Fibroblast of lung (primary cell): ENCODE measurements around the gene COL4A2. TPM values are rescaled to one million over a fixed set of nuclear protein-coding genes. Genes with fewer than 3 reads are reported as not detected.
A peak's percentile ranks its signal among the peaks of the same experiment; 100 is the strongest.
"Not testable (repeated sequence)": the region's sequence is repeated elsewhere in the genome, so short reads cannot be mapped to it uniquely, and the experiment has no call there.

Experiments used
- DNase-seq, 2 donors: peaks; one replicate each; pipeline versions ENCODE4 v3.0.0 to v3.0.0-alpha.2; 2010; ENCODE audit warnings: low read depth in 2 of 2
- H2AFZ ChIP-seq: 2 replicates; pipeline ENCODE4 v1.5.1; 2012; ENCODE audit warnings: low read length, control low read depth, inconsistent platforms
- H3K27ac ChIP-seq: 2 replicates; pipeline ENCODE4 v1.5.1; 2011; ENCODE audit warnings: low read length, control low read depth; ENCODE audit not compliant: insufficient read depth
- H3K27me3 ChIP-seq: 2 replicates; pipeline ENCODE4 v1.5.1; 2011; ENCODE audit warnings: mild to moderate bottlenecking, low read length; ENCODE audit not compliant: control insufficient read depth, insufficient read depth
- H3K36me3 ChIP-seq: 2 replicates; pipeline ENCODE4 v1.5.1; 2011; ENCODE audit warnings: low read length; ENCODE audit not compliant: control insufficient read depth, insufficient read depth
- H3K4me1 ChIP-seq: 2 replicates; pipeline ENCODE4 v1.5.1; 2011; ENCODE audit warnings: low read length; ENCODE audit not compliant: control insufficient read depth, insufficient read depth; ENCODE audit errors: extremely low read depth
- H3K4me2 ChIP-seq: 2 replicates; pipeline ENCODE4 v1.5.1; 2011; ENCODE audit warnings: low read length, control low read depth; ENCODE audit not compliant: insufficient read depth; ENCODE audit errors: extremely low read depth
- H3K4me3 ChIP-seq, 4 experiments: fragments of 200-600 bp in 1 of 4; sonication (generic) in 1 of 4; replicated peaks in 1 of 4; 2 replicates each; pipeline ENCODE4 v1.5.1; 2011 to 2016; ENCODE audit warnings: low read length in 4 of 4, low read depth in 3 of 4, mild to moderate bottlenecking in 3 of 4, control low read depth in 2 of 4, inconsistent platforms in 1 of 4, mixed read lengths in 1 of 4; ENCODE audit not compliant: insufficient read depth in 1 of 4; ENCODE audit errors: control extremely low read depth in 1 of 4
- H3K79me2 ChIP-seq: 2 replicates; pipeline ENCODE4 v1.5.1; 2012; ENCODE audit warnings: mild to moderate bottlenecking, low read length, inconsistent platforms; ENCODE audit not compliant: control insufficient read depth, insufficient read depth
- H3K9ac ChIP-seq: 2 replicates; pipeline ENCODE4 v1.5.1; 2011; ENCODE audit warnings: mild to moderate bottlenecking, low read length, control low read depth; ENCODE audit not compliant: insufficient read depth
- H3K9me3 ChIP-seq: 2 replicates; pipeline ENCODE4 v1.5.1; 2012; ENCODE audit warnings: low read depth, low read length; ENCODE audit not compliant: control insufficient read depth, insufficient read depth
- H4K20me1 ChIP-seq: 2 replicates; pipeline ENCODE4 v1.5.1; 2011; ENCODE audit warnings: low read length; ENCODE audit not compliant: control insufficient read depth, insufficient read depth; ENCODE audit errors: extremely low read depth
- EZH2 ChIP-seq: IDR thresholded peaks from 2 replicates; pipeline ENCODE4 v1.5.1; 2012; ENCODE audit warnings: low read length, control low read depth, mild to moderate bottlenecking; ENCODE audit errors: missing control alignments
- polyA plus RNA-seq, 2 donors: library from polyadenylated mRNA; depleted of rRNA in 1 of 2; stranded (reverse) in 1 of 2; unstranded in 1 of 2; fragments of >200 nt; gene quantifications; 2 replicates each; pipeline ENCODE4 v1.2.1, GENCODE V29; 2011 to 2012; ENCODE audit warnings: missing spikeins in 1 of 2
- total RNA-seq: library from RNA; depleted of rRNA; stranded (reverse); fragments of >200 nt; gene quantifications from 2 replicates; pipeline ENCODE4 v1.2.1, GENCODE V29; 2014
- TF ChIP-seq, protein P1 (sequence below), 2 donors: IDR thresholded peaks in 1 of 2; conservative IDR thresholded peaks in 1 of 2; 1 replicate in 1 of 2; 2 replicates in 1 of 2; pipeline ENCODE4 v1.5.1; 2011 to 2012; ENCODE audit warnings: low read length in 2 of 2, control low read depth in 1 of 2, inconsistent platforms in 1 of 2, low read depth in 1 of 2, mild to moderate bottlenecking in 1 of 2

COL4A2 gene
- total and polyA plus RNA-seq, 2 donors (not counting 1 experiment from before 2014, with no cell fraction given): 93.1 to 463 TPM

DNA sequence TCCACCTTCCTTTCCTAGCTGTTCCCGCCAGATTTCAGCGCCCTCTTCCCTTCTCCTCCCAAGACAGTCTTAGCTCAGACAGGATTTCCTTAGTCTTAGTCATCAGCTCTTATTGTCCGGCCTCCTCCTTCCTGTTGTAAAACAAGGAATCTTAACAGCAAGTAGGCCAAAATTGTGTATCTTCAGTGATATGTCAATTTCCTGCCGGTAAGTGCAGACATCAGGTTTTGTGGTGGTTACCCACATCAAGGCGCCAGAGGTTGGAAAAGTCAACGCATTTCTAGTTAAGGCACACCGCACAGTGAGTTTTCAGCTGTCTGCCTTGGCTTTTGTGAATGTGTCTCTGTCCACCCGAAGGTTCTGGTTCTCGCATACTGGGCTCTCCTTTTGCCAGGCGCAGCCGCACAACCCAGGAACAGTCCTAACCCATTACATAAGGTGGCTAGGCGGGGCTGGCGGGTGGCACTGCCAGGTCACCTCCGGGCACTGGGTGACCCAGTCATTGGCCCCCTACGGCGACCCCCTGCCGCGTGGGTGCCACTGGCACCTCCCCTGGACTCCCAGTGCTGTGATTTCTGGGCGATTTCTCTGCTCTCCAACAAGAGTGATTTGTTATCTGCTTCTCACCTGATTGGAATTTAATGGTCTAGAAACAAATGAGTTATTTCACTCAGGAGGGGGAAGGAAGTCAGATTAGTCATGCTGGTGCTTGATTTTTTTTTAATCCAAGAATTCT is 12.9 kb downstream of the COL4A2 start:
- H3K9me3 ChIP-seq: no peaks in the 10 kb centered on the region
- H2AFZ ChIP-seq: no peak overlapping the region
- H3K27me3 ChIP-seq: no peaks in the 10 kb centered on the region
- H4K20me1 ChIP-seq: no peaks in the 10 kb centered on the region
- TF ChIP-seq, protein P1, sequence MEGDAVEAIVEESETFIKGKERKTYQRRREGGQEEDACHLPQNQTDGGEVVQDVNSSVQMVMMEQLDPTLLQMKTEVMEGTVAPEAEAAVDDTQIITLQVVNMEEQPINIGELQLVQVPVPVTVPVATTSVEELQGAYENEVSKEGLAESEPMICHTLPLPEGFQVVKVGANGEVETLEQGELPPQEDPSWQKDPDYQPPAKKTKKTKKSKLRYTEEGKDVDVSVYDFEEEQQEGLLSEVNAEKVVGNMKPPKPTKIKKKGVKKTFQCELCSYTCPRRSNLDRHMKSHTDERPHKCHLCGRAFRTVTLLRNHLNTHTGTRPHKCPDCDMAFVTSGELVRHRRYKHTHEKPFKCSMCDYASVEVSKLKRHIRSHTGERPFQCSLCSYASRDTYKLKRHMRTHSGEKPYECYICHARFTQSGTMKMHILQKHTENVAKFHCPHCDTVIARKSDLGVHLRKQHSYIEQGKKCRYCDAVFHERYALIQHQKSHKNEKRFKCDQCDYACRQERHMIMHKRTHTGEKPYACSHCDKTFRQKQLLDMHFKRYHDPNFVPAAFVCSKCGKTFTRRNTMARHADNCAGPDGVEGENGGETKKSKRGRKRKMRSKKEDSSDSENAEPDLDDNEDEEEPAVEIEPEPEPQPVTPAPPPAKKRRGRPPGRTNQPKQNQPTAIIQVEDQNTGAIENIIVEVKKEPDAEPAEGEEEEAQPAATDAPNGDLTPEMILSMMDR (conservative IDR thresholded peaks at IDR 0.05 in 1 of 2, IDR thresholded peaks at IDR 0.05 in 1 of 2; ENCODE audit: low read depth in 1 of 2, low read length in 2 of 2): no peak
- no peak for TF ChIP-seq EZH2
- H3K9ac ChIP-seq: no peak overlapping the region
- peaks cover 29% of the 10 kb centered on the region for H3K4me1 ChIP-seq
- peak overlapping the region; percentile 11 for H3K27ac ChIP-seq
- DNase-seq: peak; percentile 43 to 95
- peaks cover 58% of the 10 kb centered on the region for H3K79me2 ChIP-seq
- H3K36me3 ChIP-seq: peaks cover 6% of the 10 kb centered on the region
- H3K4me2 ChIP-seq: peak overlapping the region; percentile 6
- no peak overlapping the region for H3K4me3 ChIP-seq

DNA sequence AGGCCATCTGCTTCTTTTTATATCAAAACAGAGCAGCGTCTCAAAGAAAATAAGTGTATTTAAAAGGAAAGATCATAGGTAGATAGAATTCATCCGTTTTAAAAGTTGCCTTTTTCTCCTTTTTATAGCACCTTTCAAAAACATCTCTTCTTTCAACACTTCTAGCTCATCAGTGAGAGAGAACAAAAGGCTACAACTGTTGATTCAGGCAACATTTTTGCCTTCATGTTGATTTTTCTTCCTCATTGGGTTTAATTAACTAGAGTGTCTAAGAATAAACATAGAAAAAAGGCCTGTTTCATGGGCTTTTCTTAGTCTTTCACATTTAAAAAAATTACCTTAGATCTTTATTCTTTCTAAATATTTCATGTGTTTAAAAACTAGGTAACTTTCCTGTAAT is 13.6 kb downstream of the COL4A2 start:
- H3K4me1 ChIP-seq: peaks cover 30% of the 10 kb centered on the region
- H3K36me3 ChIP-seq: peaks cover 6% of the 10 kb centered on the region
- H3K27me3 ChIP-seq: no peaks in the 10 kb centered on the region
- no peak overlapping the region for H3K9ac ChIP-seq
- peak overlapping the region; percentile 6 for H3K4me2 ChIP-seq
- peak overlapping the region; percentile 11 for H3K27ac ChIP-seq
- no peak for DNase-seq
- TF ChIP-seq, protein P1 (conservative IDR thresholded peaks at IDR 0.05 in 1 of 2, IDR thresholded peaks at IDR 0.05 in 1 of 2; ENCODE audit: low read depth in 1 of 2, low read length in 2 of 2): no peak
- TF ChIP-seq EZH2: no peak
- H3K9me3 ChIP-seq: no peaks in the 10 kb centered on the region
- H3K4me3 ChIP-seq: no peak overlapping the region
- H2AFZ ChIP-seq: no peak overlapping the region
- H4K20me1 ChIP-seq: no peaks in the 10 kb centered on the region
- peaks cover 62% of the 10 kb centered on the region for H3K79me2 ChIP-seq

DNA sequence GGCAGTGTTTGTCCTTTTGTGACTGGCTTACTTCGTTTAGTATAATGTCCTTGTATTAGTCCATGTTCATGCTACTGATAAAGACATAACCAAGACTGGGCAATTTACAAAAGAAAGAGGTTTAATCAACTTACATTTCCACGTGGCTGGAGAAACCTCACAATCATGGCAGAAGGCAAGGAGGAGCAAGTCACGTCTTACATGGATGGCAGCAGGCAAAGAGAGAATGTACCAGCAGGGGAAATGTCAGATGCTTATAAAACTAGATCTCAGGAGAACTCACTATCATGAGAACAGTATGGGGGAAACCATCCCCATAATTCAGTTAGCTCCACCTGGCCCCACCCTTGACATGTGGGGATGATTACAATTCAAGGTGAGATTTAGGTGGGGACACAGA is 14.5 kb downstream of the COL4A2 start:
- not testable (repeated sequence) for H4K20me1 ChIP-seq, H3K27me3 ChIP-seq, DNase-seq, H3K4me3 ChIP-seq, H2AFZ ChIP-seq, H3K36me3 ChIP-seq, H3K4me2 ChIP-seq, H3K9ac ChIP-seq, H3K9me3 ChIP-seq
- Histone ChIP-seq H3K79me2 (peaks cover 65% of the 10 kb centered on the region), H3K27ac (peak overlapping the region; percentile 49), H3K4me1 (peaks cover 36% of the 10 kb centered on the region)
